HepG2 (cell line): ENCODE data around the gene NSUN5. TPM values are rescaled to one million over a fixed set of nuclear protein-coding genes. Genes with fewer than 3 reads are reported as not detected.

Experiments
- ARNT ChIP-seq: fragments of 450-650 bp; IDR thresholded peaks from 2 replicates; pipeline ENCODE4 v1.6.1; 2017
- BHLHE40 ChIP-seq: IDR thresholded peaks from 2 replicates; pipeline ENCODE4 v1.6.1; 2011; ENCODE audit warnings: low read length, improper control_type of control experiment
- CCAR2 ChIP-seq: fragments of 200-400 bp; formaldehyde crosslinking; optimal IDR thresholded peaks from 2 replicates; pipeline ENCODE3; 2018; ENCODE audit warnings: low read depth, mild to moderate bottlenecking, low read length, moderate library complexity
- CHD4 ChIP-seq: fragments of 200-600 bp; sonication (generic); IDR thresholded peaks from 2 replicates; pipeline ENCODE4 v1.7.0; 2017; ENCODE audit warnings: mild to moderate bottlenecking, low read length, borderline replicate concordance
- DDIT3 ChIP-seq: sonication (generic); formaldehyde crosslinking; IDR thresholded peaks from 2 replicates; pipeline ENCODE4 v1.4.0; 2020; ENCODE audit warnings: mild to moderate bottlenecking, missing genetic modification reagents
- DMAP1 ChIP-seq: IDR thresholded peaks from 2 replicates; pipeline ENCODE4 v1.6.1; 2016
- DMTF1 ChIP-seq: sonication (generic); formaldehyde crosslinking; IDR thresholded peaks from 2 replicates; pipeline ENCODE4 v1.4.0; 2020; ENCODE audit warnings: mild to moderate bottlenecking, missing genetic modification reagents
- FOXA3 ChIP-seq: IDR thresholded peaks from 2 replicates; pipeline ENCODE4 v1.6.1; 2016; ENCODE audit warnings: missing genetic modification reagents, missing compliant biosample characterization
- GATAD2A ChIP-seq: IDR thresholded peaks from 2 replicates; pipeline ENCODE4 v1.6.1; 2016
- HNF4G ChIP-seq, 2 experiments: sonication (generic) in 1 of 2; formaldehyde crosslinking in 1 of 2; IDR thresholded peaks; 2 replicates each; pipeline versions ENCODE4 v1.4.0 to v1.6.1; 2011 to 2020; ENCODE audit warnings: borderline replicate concordance in 2 of 2, low read depth in 2 of 2, mild to moderate bottlenecking in 2 of 2, low read length in 1 of 2, missing genetic modification reagents in 1 of 2, moderate library complexity in 1 of 2
- HNRNPL ChIP-seq: fragments of 200-400 bp; formaldehyde crosslinking; IDR thresholded peaks from 2 replicates; pipeline ENCODE4 v1.6.1; 2017; ENCODE audit warnings: mild to moderate bottlenecking, low read depth, low read length
- HOXA9 ChIP-seq: sonication (generic); formaldehyde crosslinking; IDR thresholded peaks from 2 replicates; pipeline ENCODE4 v1.8.1; 2022; ENCODE audit warnings: missing genetic modification reagents, mild to moderate bottlenecking, moderate library complexity, borderline replicate concordance
- KDM6A ChIP-seq: IDR thresholded peaks from 2 replicates; pipeline ENCODE4 v1.6.1; 2016; ENCODE audit warnings: low read depth
- MAFK ChIP-seq, 2 experiments: IDR thresholded peaks in 1 of 2; conservative IDR thresholded peaks in 1 of 2; 2 replicates each; pipeline ENCODE4 v1.6.1; 2011; ENCODE audit warnings: improper control_type of control experiment in 2 of 2, low read length in 2 of 2
- MYC ChIP-seq: sonication (generic); formaldehyde crosslinking; IDR thresholded peaks from 2 replicates; pipeline ENCODE4 v1.9.0; 2021; ENCODE audit warnings: missing genetic modification reagents, borderline replicate concordance
- NCOR1 ChIP-seq: fragments of 200-600 bp; sonication (generic); IDR thresholded peaks from 2 replicates; pipeline ENCODE4 v1.7.0; 2017; ENCODE audit warnings: antibody characterized with exemption, low read length, borderline replicate concordance
- NR2F6 ChIP-seq, 2 experiments: IDR thresholded peaks; 2 replicates each; pipeline ENCODE4 v1.6.1; 2016; ENCODE audit warnings: antibody characterized with exemption in 1 of 2, mild to moderate bottlenecking in 1 of 2
- POLR2G ChIP-seq: fragments of 200-400 bp; formaldehyde crosslinking; IDR thresholded peaks from 2 replicates; pipeline ENCODE4 v1.6.1; 2018; ENCODE audit warnings: mild to moderate bottlenecking, low read depth, low read length, moderate library complexity
- RBM39 ChIP-seq: fragments of 200-400 bp; formaldehyde crosslinking; IDR thresholded peaks from one replicate; pipeline ENCODE4 v1.6.1; 2018; ENCODE audit warnings: antibody characterized with exemption, mild to moderate bottlenecking, low read depth, low read length; ENCODE audit not compliant: poor library complexity, severe bottlenecking
- SALL2 ChIP-seq: sonication (generic); formaldehyde crosslinking; IDR thresholded peaks from 2 replicates; pipeline ENCODE4 v1.8.1; 2023; ENCODE audit warnings: mild to moderate bottlenecking, missing genetic modification reagents, inconsistent platforms
- SRSF4 ChIP-seq: fragments of 200-400 bp; formaldehyde crosslinking; IDR thresholded peaks from one replicate; pipeline ENCODE4 v1.6.1; 2018; ENCODE audit warnings: mild to moderate bottlenecking, low read depth, low read length, moderate library complexity; ENCODE audit not compliant: poor library complexity, severe bottlenecking
- TARDBP ChIP-seq: sonication (generic); formaldehyde crosslinking; IDR thresholded peaks from 2 replicates; pipeline ENCODE4 v1.8.0; 2022; ENCODE audit warnings: mild to moderate bottlenecking, missing genetic modification reagents
- TCF7L2 ChIP-seq: IDR thresholded peaks from 2 replicates; pipeline ENCODE4 v1.6.1; 2011; ENCODE audit warnings: mild to moderate bottlenecking, low read depth, low read length, moderate library complexity
- ZNF280D ChIP-seq: sonication (generic); formaldehyde crosslinking; IDR thresholded peaks from 2 replicates; pipeline ENCODE4 v1.5.1; 2020; ENCODE audit warnings: mild to moderate bottlenecking, missing genetic modification reagents
- ZNF550 ChIP-seq: sonication (generic); formaldehyde crosslinking; IDR thresholded peaks from 2 replicates; pipeline ENCODE4 v1.4.0; 2020; ENCODE audit warnings: mild to moderate bottlenecking, missing genetic modification reagents, borderline replicate concordance
- ZSCAN31 ChIP-seq: sonication (generic); formaldehyde crosslinking; IDR thresholded peaks from 2 replicates; pipeline ENCODE4 v1.5.0; 2020; ENCODE audit warnings: low read depth, mild to moderate bottlenecking, missing genetic modification reagents
- polyA plus RNA-seq, 8 experiments: library from polyadenylated mRNA; depleted of rRNA in 3 of 8; stranded (reverse) in 7 of 8; unstranded in 1 of 8; fragments of >200 nt; fragmentation: Illumina TruSeq in 4 of 8; extraction: Trizol in 4 of 8; gene quantifications; 2 replicates each; pipeline versions ENCODE4 v1.2.1 to v1.2.3, GENCODE V29; 2011 to 2016; ENCODE audit warnings: low read depth in 4 of 8, missing spikeins in 1 of 8, mixed read lengths in 1 of 8; ENCODE audit not compliant: insufficient read depth in 1 of 8
- total RNA-seq, 5 experiments: library from RNA; depleted of rRNA; stranded (reverse); fragments of >200 nt; fragmentation: Illumina TruSeq; extraction: Trizol; gene quantifications; 2 replicates each; pipeline ENCODE4 v1.2.3, GENCODE V29; 2016; ENCODE audit warnings: low read depth in 1 of 5

The NSUN5 gene
- total and polyA plus RNA-seq, 2 of the 13 experiments (the other 11 are each of a cell fraction or from before 2014, with no cell fraction given): 19.9 to 35.8 TPM

GRCh38 chr7:73343671-73344380 is 35.2 kb upstream of the NSUN5 start (continued):
- TF ChIP-seq CHD4: no peak
- TF ChIP-seq HNF4G (IDR thresholded peaks at IDR 0.05; ENCODE audit: borderline replicate concordance, low read depth, low read length): peak; percentile 73
- no peak for TF ChIP-seq HNF4G (CRISPR knock-in tag; IDR thresholded peaks at IDR 0.05; ENCODE audit: borderline replicate concordance, low read depth)
- no peak for TF ChIP-seq DMTF1 (CRISPR knock-in tag)
- TF ChIP-seq NCOR1: peak; percentile 43; the same call in 1 of the 2 replicates
- no peak; the same call in 1 of the 2 replicates for TF ChIP-seq NR2F6 (IDR thresholded peaks at IDR 0.05)
- TF ChIP-seq NR2F6 (CRISPR knock-in tag; IDR thresholded peaks at IDR 0.05): peak; percentile 42
- no peak for TF ChIP-seq CCAR2
- TF ChIP-seq DDIT3 (CRISPR knock-in tag): no peak
- TF ChIP-seq GATAD2A (CRISPR knock-in tag): no peak
- no peak for TF ChIP-seq ZNF280D (CRISPR knock-in tag)
- no peak for TF ChIP-seq TCF7L2
- no peak for TF ChIP-seq DMAP1 (CRISPR knock-in tag)
- no peak for TF ChIP-seq BHLHE40
- no peak for TF ChIP-seq ZSCAN31
- TF ChIP-seq FOXA3: no peak
- no peak for TF ChIP-seq HOXA9 (CRISPR knock-in tag)
- no peak for TF ChIP-seq ZNF550
- peak; percentile 27 for TF ChIP-seq KDM6A
- peak; percentile 22; the same call in 1 of the 2 replicates for TF ChIP-seq MYC (CRISPR knock-in tag)
- TF ChIP-seq HNRNPL: no peak
- no peak for TF ChIP-seq MAFK (conservative IDR thresholded peaks at IDR 0.05 in 1 of 2, IDR thresholded peaks at IDR 0.05 in 1 of 2; ENCODE audit: low read length in 2 of 2)
- TF ChIP-seq ARNT: no peak
- no peak for TF ChIP-seq RBM39
- TF ChIP-seq SRSF4: no peak
- peak; percentile 64 for TF ChIP-seq POLR2G
- TF ChIP-seq SALL2 (CRISPR knock-in tag): no peak
- TF ChIP-seq TARDBP (CRISPR knock-in tag): no peak
